ENCODE results near the gene TRAK2. TPM values are rescaled to one million over a fixed set of nuclear protein-coding genes. Genes with fewer than 3 reads are reported as not detected.
"Not testable (repeated sequence)": the region's sequence is repeated elsewhere in the genome, so short reads cannot be mapped to it uniquely, and the experiment has no call there.

Gene TRAK2
- total RNA-seq, 4 donors from 2014 or later = 41.5 to 78.9 (median 54.5) TPM

DNA sequence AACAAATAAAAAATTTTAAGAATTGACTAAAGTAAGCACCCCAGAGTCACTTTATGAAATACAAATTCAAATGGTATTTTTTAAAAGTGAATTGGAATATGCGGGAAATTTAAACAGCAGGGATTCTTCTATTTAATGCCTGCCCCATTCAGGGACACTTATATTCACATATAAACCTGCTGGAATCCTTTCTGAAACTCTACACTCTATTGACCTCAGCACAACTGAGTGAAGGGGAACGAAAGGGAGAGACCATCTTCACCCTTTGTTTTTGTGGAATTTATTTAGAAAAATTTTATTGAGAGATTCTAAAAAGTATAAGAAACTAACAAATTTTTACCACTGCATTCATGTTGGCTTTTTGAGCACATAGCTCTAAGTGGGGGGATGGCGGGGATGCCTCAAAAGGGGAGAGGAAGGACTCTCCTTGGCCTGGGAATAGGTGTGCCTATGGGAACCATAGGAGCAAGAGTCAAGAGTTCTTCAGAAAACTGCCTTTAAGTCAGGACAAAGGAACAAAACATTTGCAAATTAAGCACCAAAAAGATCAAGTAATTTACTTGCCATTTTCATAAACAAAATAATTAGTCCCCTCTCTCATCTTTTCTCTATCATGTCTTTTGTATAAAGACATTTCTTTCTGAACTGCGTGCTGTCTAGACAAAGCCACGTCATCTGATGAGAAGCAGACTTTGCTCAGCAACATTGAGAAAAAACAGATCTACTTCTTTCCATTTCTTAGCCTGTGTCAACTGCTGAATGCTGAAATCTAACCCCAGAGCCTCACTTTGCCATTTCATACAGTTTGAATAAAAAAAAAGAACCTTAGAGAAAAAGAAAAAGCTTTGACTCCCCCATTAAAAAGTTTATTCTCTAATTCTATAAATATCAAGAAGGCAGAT is 72.5 kb downstream of the TRAK2 start:
- Histone ChIP-seq H3K36me3 (peaks cover 0 to 32% (median 10%) of the 10 kb centered on the region in 4 donors), H3K4me1 (peaks cover 0 to 4% (median 1%) of the 10 kb centered on the region in 4 donors), H3K4me3 (no peak overlapping the region), H3K9me3 (no peaks in the 10 kb centered on the region), H3K27me3 (no peaks in the 10 kb centered on the region), H3K27ac (peak overlapping the region in 3 of 4 donors; percentile 49 to 70 (median 53))
- 77 to 86% methylated on average over 5 of the region's 5 CpGs for WGBS, 2 donors (ENCODE audit: low coverage in 1 of 2)
- in situ Hi-C loops (cut with MboI; ENCODE audit: low pct_ligation_motif_present in 1 of 4, low pct_unique_long_range_greater_than_20kb in 1 of 4, low sequenced_read_pairs in 3 of 4) = loop anchor here in 1 of 4 donors (25.0 kb wide), 1 partner anchor 466 kb away; no protein-coding TSS in a partner anchor
- no peak for DNase-seq
- TF ChIP-seq, protein P1, sequence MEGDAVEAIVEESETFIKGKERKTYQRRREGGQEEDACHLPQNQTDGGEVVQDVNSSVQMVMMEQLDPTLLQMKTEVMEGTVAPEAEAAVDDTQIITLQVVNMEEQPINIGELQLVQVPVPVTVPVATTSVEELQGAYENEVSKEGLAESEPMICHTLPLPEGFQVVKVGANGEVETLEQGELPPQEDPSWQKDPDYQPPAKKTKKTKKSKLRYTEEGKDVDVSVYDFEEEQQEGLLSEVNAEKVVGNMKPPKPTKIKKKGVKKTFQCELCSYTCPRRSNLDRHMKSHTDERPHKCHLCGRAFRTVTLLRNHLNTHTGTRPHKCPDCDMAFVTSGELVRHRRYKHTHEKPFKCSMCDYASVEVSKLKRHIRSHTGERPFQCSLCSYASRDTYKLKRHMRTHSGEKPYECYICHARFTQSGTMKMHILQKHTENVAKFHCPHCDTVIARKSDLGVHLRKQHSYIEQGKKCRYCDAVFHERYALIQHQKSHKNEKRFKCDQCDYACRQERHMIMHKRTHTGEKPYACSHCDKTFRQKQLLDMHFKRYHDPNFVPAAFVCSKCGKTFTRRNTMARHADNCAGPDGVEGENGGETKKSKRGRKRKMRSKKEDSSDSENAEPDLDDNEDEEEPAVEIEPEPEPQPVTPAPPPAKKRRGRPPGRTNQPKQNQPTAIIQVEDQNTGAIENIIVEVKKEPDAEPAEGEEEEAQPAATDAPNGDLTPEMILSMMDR (IDR thresholded peaks at IDR 0.05) = no peak
- peak; percentile 84 to 97 (median 86) for TF ChIP-seq POLR2AphosphoS5 (IDR thresholded peaks at IDR 0.05)
- peak; percentile 14 for TF ChIP-seq EP300 (IDR thresholded peaks at IDR 0.05; ENCODE audit: low read depth)
- TF ChIP-seq POLR2A (IDR thresholded peaks at IDR 0.05) = no peak
- intact Hi-C loops (cut with DNase I; ENCODE audit: low total_unique reads) = no loop called here

DNA sequence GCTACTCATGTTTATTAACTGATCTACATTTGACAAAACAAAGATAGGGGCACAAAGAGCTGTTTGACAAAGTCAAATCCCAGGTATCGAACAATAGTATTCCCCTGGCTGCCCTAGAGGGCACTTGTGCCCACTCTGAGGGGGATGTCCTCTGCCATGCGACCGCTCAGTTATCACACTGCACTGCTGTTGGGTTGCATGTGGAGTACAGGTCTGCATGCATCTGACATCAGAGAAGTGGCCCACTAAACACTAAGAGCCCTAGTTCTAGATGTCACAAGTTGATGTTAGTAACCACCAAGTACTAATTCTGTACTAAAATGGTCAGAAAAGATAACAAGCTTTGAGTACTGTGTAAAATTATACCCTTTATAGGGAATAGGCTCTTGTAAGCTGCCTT is 74.0 kb downstream of the TRAK2 start:
- Histone ChIP-seq H3K4me3 (no peak overlapping the region), H3K4me1 (no peaks in the 10 kb centered on the region), H3K36me3 (peaks cover 0 to 32% (median 9%) of the 10 kb centered on the region in 4 donors), H3K27me3 (no peaks in the 10 kb centered on the region), H3K27ac (no peak overlapping the region), H3K9me3 (no peaks in the 10 kb centered on the region)
- TF ChIP-seq EP300 (IDR thresholded peaks at IDR 0.05; ENCODE audit: low read depth) (no peak), POLR2A (IDR thresholded peaks at IDR 0.05) (no peak), POLR2AphosphoS5 (IDR thresholded peaks at IDR 0.05) (no peak)
- TF ChIP-seq, protein P1 (IDR thresholded peaks at IDR 0.05) = no peak
- in situ Hi-C loops (cut with MboI; ENCODE audit: low pct_ligation_motif_present in 1 of 4, low pct_unique_long_range_greater_than_20kb in 1 of 4, low sequenced_read_pairs in 3 of 4) (loop anchor here in 1 of 4 donors (25.0 kb wide), 1 partner anchor 465 kb away; no protein-coding TSS in a partner anchor), intact Hi-C loops (cut with DNase I; ENCODE audit: low total_unique reads) (no loop called here)
- WGBS, 2 donors (ENCODE audit: low coverage in 1 of 2) = 80 to 92% methylated on average over 1 to 3 of the region's 3 CpGs
- no peak for DNase-seq

DNA sequence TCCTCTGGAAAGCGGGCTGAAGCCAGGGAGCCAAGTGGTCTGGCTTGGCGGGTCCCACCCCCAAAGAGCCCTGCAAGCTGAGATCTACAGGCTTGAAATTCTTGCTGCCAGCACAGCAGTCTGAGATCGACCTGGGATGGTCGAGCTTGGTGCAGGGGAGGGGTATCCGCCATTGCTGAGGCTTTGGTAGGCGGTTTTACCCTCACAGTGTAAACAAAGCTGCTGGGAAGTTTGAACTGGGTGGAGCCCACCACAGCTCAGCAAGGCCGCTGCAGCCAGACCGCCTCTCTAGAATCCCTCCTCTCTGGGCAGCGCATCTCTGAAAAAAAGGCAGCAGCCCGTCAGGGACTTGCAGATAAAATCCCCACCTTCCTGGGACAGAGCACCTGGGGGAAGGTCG is 81.5 kb downstream of the TRAK2 start:
- no peak for DNase-seq
- Histone ChIP-seq H3K36me3 (peaks cover 0 to 7% (median 0%) of the 10 kb centered on the region in 4 donors), H3K9me3 (peaks cover 4 to 5% of the 10 kb centered on the region in 2 donors), H3K27ac (no peak overlapping the region), H3K4me1 (no peaks in the 10 kb centered on the region), H3K4me3 (no peak overlapping the region), H3K27me3 (no peaks in the 10 kb centered on the region)
- in situ Hi-C loops (cut with MboI; ENCODE audit: low pct_ligation_motif_present in 1 of 4, low pct_unique_long_range_greater_than_20kb in 1 of 4, low sequenced_read_pairs in 3 of 4) (loop anchor here (10.0 to 25.0 kb wide), 3 partner anchors 125 to 135 kb away; no protein-coding TSS in a partner anchor), intact Hi-C loops (cut with DNase I; ENCODE audit: low total_unique reads) (loop anchor here (10.0 kb wide), 1 partner anchor 115 kb away; no protein-coding TSS in a partner anchor)
- TF ChIP-seq EP300 (IDR thresholded peaks at IDR 0.05; ENCODE audit: low read depth) (no peak), POLR2A (IDR thresholded peaks at IDR 0.05) (no peak), POLR2AphosphoS5 (IDR thresholded peaks at IDR 0.05) (no peak)
- TF ChIP-seq, protein P1 (IDR thresholded peaks at IDR 0.05) = no peak
- 94% methylated on average over 11 of the region's 11 CpGs; no CpG with 5 or more reads in 1 of the 2 donors for WGBS, 2 donors (ENCODE audit: low coverage in 1 of 2)

DNA sequence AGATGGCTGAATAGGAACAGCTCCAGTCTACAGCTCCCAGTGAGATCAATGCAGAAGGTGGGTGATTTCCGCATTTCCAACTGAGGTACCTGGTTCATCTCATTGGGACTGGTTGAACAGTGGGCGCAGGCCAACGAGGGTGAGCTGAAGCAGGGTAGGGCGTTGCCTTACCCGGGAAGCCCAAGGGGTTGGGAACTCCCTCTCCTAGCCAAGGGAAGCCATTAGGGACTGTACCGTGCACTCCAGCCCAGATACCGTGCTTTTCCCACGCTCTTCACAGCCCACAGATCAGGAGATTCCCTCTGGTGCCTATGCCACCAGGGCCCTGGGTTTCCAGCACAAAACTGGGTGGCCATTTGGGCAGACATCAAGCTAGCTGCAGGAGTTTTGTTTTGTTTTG is 81.9 kb downstream of the TRAK2 start:
- not testable (repeated sequence) for H3K9me3 ChIP-seq, DNase-seq, H3K4me3 ChIP-seq, H3K4me1 ChIP-seq, H3K27ac ChIP-seq, H3K27me3 ChIP-seq, H3K36me3 ChIP-seq
- intact Hi-C loops (cut with DNase I; ENCODE audit: low total_unique reads) = loop anchor here (10.0 kb wide), 1 partner anchor 115 kb away; no protein-coding TSS in a partner anchor
- WGBS, 2 donors (ENCODE audit: low coverage in 1 of 2) = 84 to 100% methylated on average over 1 to 8 of the region's 8 CpGs
- in situ Hi-C loops (cut with MboI; ENCODE audit: low pct_ligation_motif_present in 1 of 4, low pct_unique_long_range_greater_than_20kb in 1 of 4, low sequenced_read_pairs in 3 of 4) = loop anchor here (10.0 to 25.0 kb wide), 3 partner anchors 125 to 135 kb away; no protein-coding TSS in a partner anchor
